ENCODE results near the gene SPRY1.

DNA sequence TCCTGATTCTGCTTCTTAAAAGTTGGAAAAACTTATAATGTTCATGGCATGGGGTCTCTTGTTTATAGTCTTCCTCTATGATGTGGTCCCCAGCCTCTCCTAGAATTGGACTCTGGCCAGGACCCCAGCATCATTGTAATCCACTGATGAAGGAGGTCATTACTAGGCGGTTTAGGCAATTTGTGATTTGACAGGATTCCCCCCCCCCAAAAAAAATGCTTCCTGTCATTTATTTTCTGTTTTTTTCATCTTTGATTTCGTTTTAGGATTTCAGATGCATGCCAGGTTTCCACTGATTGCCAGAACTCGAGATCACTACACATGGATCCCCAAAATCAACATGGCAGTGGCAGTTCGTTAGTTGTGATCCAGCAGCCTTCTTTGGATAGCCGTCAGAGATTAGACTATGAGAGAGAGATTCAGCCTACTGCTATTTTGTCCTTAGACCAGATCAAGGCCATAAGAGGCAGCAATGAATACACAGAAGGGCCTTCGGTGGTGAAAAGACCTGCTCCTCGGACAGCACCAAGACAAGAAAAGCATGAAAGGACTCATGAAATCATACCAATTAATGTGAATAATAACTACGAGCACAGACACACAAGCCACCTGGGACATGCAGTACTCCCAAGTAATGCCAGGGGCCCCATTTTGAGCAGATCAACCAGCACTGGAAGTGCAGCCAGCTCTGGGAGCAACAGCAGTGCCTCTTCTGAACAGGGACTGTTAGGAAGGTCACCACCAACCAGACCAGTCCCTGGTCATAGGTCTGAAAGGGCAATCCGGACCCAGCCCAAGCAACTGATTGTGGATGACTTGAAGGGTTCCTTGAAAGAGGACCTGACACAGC lies 4.9 kb downstream of the SPRY1 start:
- TF ChIP-seq POLR2AphosphoS5 (IDR thresholded peaks at IDR 0.05): no peak
- TF ChIP-seq, protein P1, sequence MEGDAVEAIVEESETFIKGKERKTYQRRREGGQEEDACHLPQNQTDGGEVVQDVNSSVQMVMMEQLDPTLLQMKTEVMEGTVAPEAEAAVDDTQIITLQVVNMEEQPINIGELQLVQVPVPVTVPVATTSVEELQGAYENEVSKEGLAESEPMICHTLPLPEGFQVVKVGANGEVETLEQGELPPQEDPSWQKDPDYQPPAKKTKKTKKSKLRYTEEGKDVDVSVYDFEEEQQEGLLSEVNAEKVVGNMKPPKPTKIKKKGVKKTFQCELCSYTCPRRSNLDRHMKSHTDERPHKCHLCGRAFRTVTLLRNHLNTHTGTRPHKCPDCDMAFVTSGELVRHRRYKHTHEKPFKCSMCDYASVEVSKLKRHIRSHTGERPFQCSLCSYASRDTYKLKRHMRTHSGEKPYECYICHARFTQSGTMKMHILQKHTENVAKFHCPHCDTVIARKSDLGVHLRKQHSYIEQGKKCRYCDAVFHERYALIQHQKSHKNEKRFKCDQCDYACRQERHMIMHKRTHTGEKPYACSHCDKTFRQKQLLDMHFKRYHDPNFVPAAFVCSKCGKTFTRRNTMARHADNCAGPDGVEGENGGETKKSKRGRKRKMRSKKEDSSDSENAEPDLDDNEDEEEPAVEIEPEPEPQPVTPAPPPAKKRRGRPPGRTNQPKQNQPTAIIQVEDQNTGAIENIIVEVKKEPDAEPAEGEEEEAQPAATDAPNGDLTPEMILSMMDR (IDR thresholded peaks at IDR 0.05): no peak
- no peak for TF ChIP-seq POLR2A (IDR thresholded peaks at IDR 0.05)
